ENCODE data around the gene TRIP12.

Gene TRIP12

GRCh38 chr2:229870903-229871656 lies 50.7 kb downstream of the TRIP12 start (continued):
- TF ChIP-seq TOX (CRISPR knock-in tag; IDR thresholded peaks at IDR 0.05; ENCODE audit: borderline replicate concordance) (no peak), ESRRG (CRISPR knock-in tag; IDR thresholded peaks at IDR 0.05) (no peak), ZFP3 (CRISPR knock-in tag; IDR thresholded peaks at IDR 0.05) (no peak)

DNA sequence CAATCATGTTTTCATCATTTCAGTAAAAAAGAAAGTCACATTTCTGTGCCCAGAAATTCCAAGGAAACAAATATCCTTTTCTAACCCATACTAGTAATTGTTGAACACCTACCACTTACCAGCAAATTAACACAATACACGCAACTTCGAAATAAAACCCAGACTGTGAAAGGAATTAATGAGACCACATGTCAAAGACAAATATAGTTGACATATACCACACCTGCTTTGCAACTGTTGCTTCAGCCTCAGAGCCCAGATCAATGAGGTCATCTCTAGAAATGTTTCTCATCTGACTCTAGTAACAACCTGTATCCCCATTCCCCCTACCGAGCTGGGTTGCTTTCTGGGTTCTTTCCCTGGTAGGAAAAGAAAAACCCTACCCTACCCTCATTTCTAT lies 52.6 kb downstream of the TRIP12 start:
- TF ChIP-seq ESRRG (CRISPR knock-in tag; IDR thresholded peaks at IDR 0.05): no peak
- TF ChIP-seq CSDC2 (CRISPR knock-in tag; IDR thresholded peaks at IDR 0.05): no peak
- TF ChIP-seq ZNF565 (CRISPR knock-in tag; conservative IDR thresholded peaks at IDR 0.05; ENCODE audit: low read depth): no peak
- no peak for TF ChIP-seq GLIS3 (CRISPR knock-in tag; IDR thresholded peaks at IDR 0.05)
- no peak for TF ChIP-seq ARNTL (CRISPR knock-in tag; IDR thresholded peaks at IDR 0.05; ENCODE audit: borderline replicate concordance, low read depth)
- ATAC-seq: no peak

DNA sequence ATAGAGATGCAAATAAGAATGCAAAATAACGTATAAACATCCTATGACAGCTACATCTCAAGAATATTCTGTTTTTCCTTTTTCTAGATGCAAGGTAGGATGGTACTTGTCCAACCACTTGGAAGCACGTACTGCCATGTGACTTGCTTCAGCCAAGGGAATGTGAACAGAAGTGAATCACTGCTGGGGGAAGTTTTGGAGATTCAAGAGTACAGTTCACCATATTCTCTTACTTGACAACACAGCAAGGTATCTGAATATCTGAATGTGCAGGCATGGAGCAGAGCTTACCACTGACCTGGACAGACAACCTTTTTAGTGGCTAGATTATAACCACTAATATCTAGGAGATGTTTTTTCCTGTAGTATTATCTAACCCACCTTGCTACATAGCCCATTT lies 53.0 kb downstream of the TRIP12 start:
- no peak for TF ChIP-seq CREB5 (CRISPR knock-in tag; IDR thresholded peaks at IDR 0.05; ENCODE audit: low read depth)
- no peak for ATAC-seq

DNA sequence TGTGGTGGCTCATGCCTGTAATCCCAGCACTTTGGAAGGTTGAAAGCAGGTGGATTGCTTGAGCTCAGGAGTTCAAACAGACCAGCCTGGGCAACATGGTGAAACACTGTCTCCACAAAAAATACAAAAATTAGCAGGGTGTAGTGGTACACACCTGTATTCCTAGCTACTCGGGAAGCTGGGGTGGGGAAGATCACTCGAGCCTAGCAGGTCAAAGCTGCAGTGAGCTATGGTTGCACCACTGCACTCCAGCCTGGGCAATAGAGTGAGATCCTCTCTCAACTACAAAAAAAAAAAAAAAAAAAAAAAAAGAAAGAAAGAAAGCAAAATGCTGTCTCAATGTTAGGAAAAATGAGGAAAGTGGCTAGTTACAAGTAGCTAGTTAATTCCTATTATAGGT lies 56.8 kb downstream of the TRIP12 start:
- no peak for TF ChIP-seq BACH2 (CRISPR knock-in tag; IDR thresholded peaks at IDR 0.05; ENCODE audit: borderline replicate concordance)
- TF ChIP-seq ZNF8 (CRISPR knock-in tag; IDR thresholded peaks at IDR 0.05): no peak
- TF ChIP-seq ZNF565 (CRISPR knock-in tag; conservative IDR thresholded peaks at IDR 0.05; ENCODE audit: low read depth): no peak
- no peak for TF ChIP-seq TCF4 (CRISPR knock-in tag; IDR thresholded peaks at IDR 0.05; ENCODE audit: borderline replicate concordance)
- TF ChIP-seq SNAI2 (CRISPR knock-in tag; IDR thresholded peaks at IDR 0.05): no peak
- TF ChIP-seq TOX (CRISPR knock-in tag; IDR thresholded peaks at IDR 0.05; ENCODE audit: borderline replicate concordance): no peak
- no peak for ATAC-seq

GRCh38 chr2:229861431-229861830 lies 60.4 kb downstream of the TRIP12 start:
- ATAC-seq: no peak
- no peak for TF ChIP-seq GLIS3 (CRISPR knock-in tag; IDR thresholded peaks at IDR 0.05)
- no peak for TF ChIP-seq BACH2 (CRISPR knock-in tag; IDR thresholded peaks at IDR 0.05; ENCODE audit: borderline replicate concordance)

- no peak for ATAC-seq
- no peak for TF ChIP-seq ZNF8 (CRISPR knock-in tag; IDR thresholded peaks at IDR 0.05)
- no peak for TF ChIP-seq ZC3H10 (CRISPR knock-in tag; IDR thresholded peaks at IDR 0.05)
- no peak for TF ChIP-seq GLIS3 (CRISPR knock-in tag; IDR thresholded peaks at IDR 0.05)
- no peak for TF ChIP-seq CREB5 (CRISPR knock-in tag; IDR thresholded peaks at IDR 0.05; ENCODE audit: low read depth)
Measured at GRCh38 chr2:229860334-229860733, 61.5 kb downstream of the TRIP12 start.

DNA sequence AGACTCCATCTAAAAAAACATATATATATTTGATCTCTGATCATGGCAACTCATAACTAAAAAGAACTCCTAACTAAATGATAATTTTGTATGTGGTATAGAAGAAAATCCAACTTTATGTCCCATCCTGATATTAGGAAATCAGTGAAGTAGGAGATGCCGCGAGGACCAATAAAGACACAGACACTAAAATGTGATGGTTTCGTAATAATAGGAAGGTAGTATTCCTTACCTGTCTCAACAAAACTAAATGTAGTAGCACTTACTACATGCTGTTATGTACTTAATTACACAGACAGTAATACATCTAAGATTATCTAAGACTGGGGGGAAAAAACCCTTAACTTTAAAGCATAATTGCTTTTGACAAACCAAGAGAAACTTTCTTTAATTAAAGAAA lies 63.5 kb downstream of the TRIP12 start:
- ATAC-seq: no peak
- no peak for TF ChIP-seq TOX (CRISPR knock-in tag; IDR thresholded peaks at IDR 0.05; ENCODE audit: borderline replicate concordance)
- TF ChIP-seq ZNF565 (CRISPR knock-in tag; conservative IDR thresholded peaks at IDR 0.05; ENCODE audit: low read depth): no peak
- TF ChIP-seq ISL1 (CRISPR knock-in tag; IDR thresholded peaks at IDR 0.05): no peak
- no peak for TF ChIP-seq ZNF70 (CRISPR knock-in tag; IDR thresholded peaks at IDR 0.05)
- no peak for TF ChIP-seq OSR1 (CRISPR knock-in tag; IDR thresholded peaks at IDR 0.05)
- no peak for TF ChIP-seq ESRRG (CRISPR knock-in tag; IDR thresholded peaks at IDR 0.05)
- no peak for TF ChIP-seq PPARA (CRISPR knock-in tag; IDR thresholded peaks at IDR 0.05; ENCODE audit: borderline replicate concordance)
- no peak for TF ChIP-seq CSDC2 (CRISPR knock-in tag; IDR thresholded peaks at IDR 0.05)
- TF ChIP-seq RARB (CRISPR knock-in tag; IDR thresholded peaks at IDR 0.05): no peak
- TF ChIP-seq TCF4 (CRISPR knock-in tag; IDR thresholded peaks at IDR 0.05; ENCODE audit: borderline replicate concordance): no peak
- TF ChIP-seq, protein P1, sequence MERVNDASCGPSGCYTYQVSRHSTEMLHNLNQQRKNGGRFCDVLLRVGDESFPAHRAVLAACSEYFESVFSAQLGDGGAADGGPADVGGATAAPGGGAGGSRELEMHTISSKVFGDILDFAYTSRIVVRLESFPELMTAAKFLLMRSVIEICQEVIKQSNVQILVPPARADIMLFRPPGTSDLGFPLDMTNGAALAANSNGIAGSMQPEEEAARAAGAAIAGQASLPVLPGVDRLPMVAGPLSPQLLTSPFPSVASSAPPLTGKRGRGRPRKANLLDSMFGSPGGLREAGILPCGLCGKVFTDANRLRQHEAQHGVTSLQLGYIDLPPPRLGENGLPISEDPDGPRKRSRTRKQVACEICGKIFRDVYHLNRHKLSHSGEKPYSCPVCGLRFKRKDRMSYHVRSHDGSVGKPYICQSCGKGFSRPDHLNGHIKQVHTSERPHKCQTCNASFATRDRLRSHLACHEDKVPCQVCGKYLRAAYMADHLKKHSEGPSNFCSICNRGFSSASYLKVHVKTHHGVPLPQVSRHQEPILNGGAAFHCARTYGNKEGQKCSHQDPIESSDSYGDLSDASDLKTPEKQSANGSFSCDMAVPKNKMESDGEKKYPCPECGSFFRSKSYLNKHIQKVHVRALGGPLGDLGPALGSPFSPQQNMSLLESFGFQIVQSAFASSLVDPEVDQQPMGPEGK (CRISPR knock-in tag; IDR thresholded peaks at IDR 0.05; ENCODE audit: borderline replicate concordance): no peak
- TF ChIP-seq ARNTL (CRISPR knock-in tag; IDR thresholded peaks at IDR 0.05; ENCODE audit: borderline replicate concordance, low read depth): no peak
- TF ChIP-seq ZFP3 (CRISPR knock-in tag; IDR thresholded peaks at IDR 0.05): no peak
- no peak for TF ChIP-seq CREB5 (CRISPR knock-in tag; IDR thresholded peaks at IDR 0.05; ENCODE audit: low read depth)
- TF ChIP-seq ZC3H10 (CRISPR knock-in tag; IDR thresholded peaks at IDR 0.05): no peak
- no peak for TF ChIP-seq GLIS3 (CRISPR knock-in tag; IDR thresholded peaks at IDR 0.05)

All from SK-N-SH treated with all-trans-retinoic acid at 6 μM for 48 hours (cell line).